BLaER1 (cell line): Measurements from ENCODE around the gene RIPOR3.

Source experiments
- H3K27ac ChIP-seq: shearing (Covaris generic); formaldehyde crosslinking; 2 replicates; pipeline ENCODE4 v1.8.1; 2022
- H3K27me3 ChIP-seq: shearing (Covaris generic); formaldehyde crosslinking; 2 replicates; pipeline ENCODE4 v1.8.1; 2022
- H3K36me3 ChIP-seq: shearing (Covaris generic); formaldehyde crosslinking; 2 replicates; pipeline ENCODE4 v1.8.1; 2022
- H3K4me1 ChIP-seq: shearing (Covaris generic); formaldehyde crosslinking; 2 replicates; pipeline ENCODE4 v1.8.1; 2022
- H3K4me2 ChIP-seq: shearing (Covaris generic); formaldehyde crosslinking; 2 replicates; pipeline ENCODE4 v1.8.1; 2022
- H3K4me3 ChIP-seq: shearing (Covaris generic); formaldehyde crosslinking; 2 replicates; pipeline ENCODE4 v1.8.1; 2022
- H3K9ac ChIP-seq: shearing (Covaris generic); formaldehyde crosslinking; 2 replicates; pipeline ENCODE4 v1.8.1; 2022
- H3K9me3 ChIP-seq: shearing (Covaris generic); formaldehyde crosslinking; 2 replicates; pipeline ENCODE4 v1.8.1; 2022
- H4K20me1 ChIP-seq: shearing (Covaris generic); formaldehyde crosslinking; 2 replicates; pipeline ENCODE4 v1.8.1; 2022
- Cebpa-rat ChIP-seq: shearing (Covaris generic); IDR thresholded peaks from 2 replicates; pipeline ENCODE4 v1.8.1; 2022

RIPOR3 gene

GRCh38 chr20:50690650-50691572 is at the start of gene RIPOR3:
Gene RIPOR3, minus strand, starts transcription at chr20:50691542. Its CDS starts 414 bp downstream, at chr20:50691128.
- Histone ChIP-seq H3K4me3 (no peak within 1 kb of the TSS), H3K4me1 (peaks cover 45% of the 10 kb centered on the region), H3K27ac (no peak within 1 kb of the TSS), H3K27me3 (0 out of 2 replicates have a peak, but pooled peaks cover 4% of the 10 kb centered on the region), H3K36me3 (no peaks in the 10 kb centered on the region), H3K9me3 (no peaks in the 10 kb centered on the region), H3K4me2 (peak within 1 kb of the TSS; percentile 76), H3K9ac (no peak within 1 kb of the TSS), H4K20me1 (no peaks in the 10 kb centered on the region)
- no peak for TF ChIP-seq Cebpa-rat

- peaks cover 55% of the 10 kb centered on the region for H3K4me1 ChIP-seq
- no peak overlapping the region for H3K4me2 ChIP-seq
- H3K36me3 ChIP-seq, result peaks cover 26% of the 10 kb centered on the region
- no peaks in the 10 kb centered on the region for H3K9me3 ChIP-seq
- H3K27ac ChIP-seq, result no peak overlapping the region
- no peaks in the 10 kb centered on the region for H3K27me3 ChIP-seq
- no peak for TF ChIP-seq Cebpa-rat
- H4K20me1 ChIP-seq, result peaks cover 56% of the 10 kb centered on the region
- H3K4me3 ChIP-seq, result no peak overlapping the region
- H3K9ac ChIP-seq, result no peak overlapping the region
These were observed 46.0 kb upstream of the RIPOR3 start for GRCh38 chr20:50737352-50737751.

DNA sequence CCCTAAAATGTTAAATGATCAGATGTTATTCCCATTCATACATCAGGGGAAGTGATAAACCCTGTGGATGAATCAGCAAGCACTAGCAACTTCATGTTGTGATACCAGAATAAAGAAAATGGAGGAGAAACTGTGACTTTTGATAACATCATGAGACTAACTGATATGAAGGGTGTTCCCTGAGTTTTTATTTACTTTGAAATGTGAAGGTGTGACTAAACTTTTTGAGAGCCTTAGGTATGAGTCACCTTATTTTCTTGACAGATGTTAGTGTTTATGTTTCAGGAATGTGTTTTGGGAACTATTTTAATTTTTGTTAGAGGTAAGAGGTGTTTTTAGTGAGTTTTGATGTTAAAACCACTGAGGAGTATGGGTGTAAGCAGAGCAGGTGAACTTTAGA is 44.5 kb upstream of the RIPOR3 start:
- Histone ChIP-seq H3K9ac (no peak overlapping the region), H3K4me1 (peaks cover 44% of the 10 kb centered on the region), H3K27me3 (no peaks in the 10 kb centered on the region), H3K4me2 (no peak overlapping the region), H3K36me3 (peaks cover 21% of the 10 kb centered on the region; the same call in 1 of the 2 replicates), H4K20me1 (peaks cover 60% of the 10 kb centered on the region), H3K27ac (no peak overlapping the region), H3K9me3 (no peaks in the 10 kb centered on the region), H3K4me3 (no peak overlapping the region)
- no peak for TF ChIP-seq Cebpa-rat

DNA sequence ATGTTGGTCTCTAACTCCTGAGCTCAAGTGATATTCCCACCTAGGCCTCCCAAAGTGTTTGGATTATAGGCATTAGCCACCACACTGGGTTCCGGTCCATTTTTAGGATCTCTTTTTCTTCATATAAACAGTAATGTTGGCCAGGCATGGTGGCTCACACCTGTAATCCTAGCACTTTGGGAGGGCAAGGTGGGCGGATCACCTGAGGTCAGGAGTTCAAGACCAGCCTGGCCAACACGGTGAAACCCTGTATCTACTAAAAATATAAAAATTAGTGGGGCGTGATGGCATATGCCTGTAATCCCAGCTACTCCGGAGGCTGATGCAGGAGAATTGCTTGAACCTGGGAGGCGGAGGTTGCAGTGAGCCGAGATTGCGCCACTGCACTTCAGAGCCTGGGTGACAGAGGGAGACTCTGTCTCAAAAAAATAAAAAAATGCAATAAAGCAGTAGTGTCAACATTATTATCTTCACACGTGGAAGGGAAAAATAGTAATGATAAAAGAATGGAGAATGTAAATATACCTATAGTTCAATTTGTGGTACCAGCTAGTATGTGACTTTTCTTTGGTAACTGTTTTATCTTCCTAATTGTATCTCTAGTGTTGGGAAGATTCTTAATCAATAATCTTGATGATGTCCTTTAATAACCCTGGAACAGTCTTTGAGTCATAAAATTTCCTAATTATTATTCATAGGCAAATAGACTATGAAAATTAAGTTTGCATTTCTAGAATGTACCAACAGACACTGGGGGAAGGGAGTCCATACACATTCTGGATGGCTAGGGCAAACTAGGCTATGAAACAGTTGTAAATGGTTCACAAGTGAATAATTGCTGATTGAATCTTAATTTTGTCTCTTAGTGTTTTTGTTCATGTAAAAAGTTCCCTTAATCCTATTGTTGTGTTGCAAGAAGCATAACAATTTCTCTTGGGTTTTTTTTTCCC is 43.7 kb upstream of the RIPOR3 start:
- Histone ChIP-seq H3K9ac (no peak overlapping the region), H3K4me3 (no peak overlapping the region), H3K4me2 (no peak overlapping the region), H3K27ac (no peak overlapping the region), H3K9me3 (no peaks in the 10 kb centered on the region), H3K4me1 (peaks cover 44% of the 10 kb centered on the region), H4K20me1 (peaks cover 60% of the 10 kb centered on the region), H3K36me3 (peaks cover 21% of the 10 kb centered on the region; the same call in 1 of the 2 replicates), H3K27me3 (no peaks in the 10 kb centered on the region)
- TF ChIP-seq Cebpa-rat, result no peak

GRCh38 chr20:50733644-50734349 is 42.5 kb upstream of the RIPOR3 start:
- Histone ChIP-seq H4K20me1 (peaks cover 53% of the 10 kb centered on the region), H3K27ac (no peak overlapping the region), H3K4me3 (no peak overlapping the region), H3K4me1 (peaks cover 37% of the 10 kb centered on the region), H3K27me3 (no peaks in the 10 kb centered on the region), H3K9ac (no peak overlapping the region), H3K9me3 (no peaks in the 10 kb centered on the region), H3K4me2 (peak overlapping the region; percentile 91), H3K36me3 (peaks cover 12% of the 10 kb centered on the region; the same call in 1 of the 2 replicates)
- TF ChIP-seq Cebpa-rat, result no peak

GRCh38 chr20:50731930-50732690 is 40.8 kb upstream of the RIPOR3 start:
- peaks cover 48% of the 10 kb centered on the region for H4K20me1 ChIP-seq
- peaks cover 37% of the 10 kb centered on the region for H3K4me1 ChIP-seq
- peak overlapping the region; percentile 92 for H3K9ac ChIP-seq
- peak overlapping the region; percentile 88 for H3K27ac ChIP-seq
- no peaks in the 10 kb centered on the region for H3K9me3 ChIP-seq
- peaks cover 10% of the 10 kb centered on the region; the same call in 1 of the 2 replicates for H3K36me3 ChIP-seq
- H3K27me3 ChIP-seq, result no peaks in the 10 kb centered on the region
- TF ChIP-seq Cebpa-rat, result no peak
- peak overlapping the region; percentile 91 for H3K4me2 ChIP-seq
- peak overlapping the region; percentile 91 for H3K4me3 ChIP-seq

DNA sequence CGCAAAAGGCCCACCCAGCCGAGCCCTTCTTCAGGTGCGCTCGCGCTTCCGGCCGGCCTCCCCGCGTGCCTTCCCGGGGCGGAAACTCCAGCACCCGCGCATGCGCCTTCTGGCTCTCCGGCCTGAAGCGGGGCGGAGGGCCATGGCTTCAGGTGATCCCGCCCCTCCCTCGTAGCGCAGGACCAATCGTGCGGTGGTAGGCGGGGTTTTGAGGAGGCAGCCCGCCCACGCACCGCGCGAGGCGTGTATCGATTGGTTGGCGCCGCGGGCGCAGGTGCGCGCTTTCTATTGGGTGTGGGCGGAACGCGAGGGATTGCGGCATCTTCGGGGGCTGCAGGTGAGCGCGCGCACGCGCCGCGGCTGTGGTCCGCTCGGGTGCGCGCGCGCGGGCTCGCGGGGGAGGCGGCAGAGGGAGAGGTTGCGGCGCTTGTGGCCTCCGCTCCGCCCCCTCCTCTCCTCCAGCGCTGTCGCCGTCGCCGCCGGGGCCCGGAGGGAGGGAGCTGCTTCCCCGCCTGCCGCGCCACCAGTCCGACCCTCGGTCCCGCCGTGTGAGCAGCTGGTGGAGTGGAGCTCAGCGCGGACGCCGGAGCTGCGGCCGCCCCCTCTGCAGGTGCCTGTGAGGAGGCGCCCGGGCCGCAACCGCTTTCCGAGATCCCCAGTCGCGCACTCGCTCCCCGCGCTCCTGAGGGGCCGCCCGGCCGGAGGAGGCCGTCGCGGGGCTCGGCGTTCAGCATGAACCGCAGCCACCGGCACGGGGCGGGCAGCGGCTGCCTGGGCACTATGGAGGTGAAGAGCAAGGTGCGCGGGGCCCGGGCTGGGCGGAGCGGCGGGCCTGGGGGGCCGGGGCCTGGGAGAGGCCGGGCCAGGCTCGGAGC is 40.0 kb upstream of the RIPOR3 start, which contains the start of gene PARD6B:
Gene PARD6B (plus strand): TSS at position 526 of the 875 bp plus-strand sequence. CDS start 207 bp downstream, at position 733.
- Histone ChIP-seq H3K9ac (peak within 1 kb of the TSS; percentile 92), H3K4me3 (peak within 1 kb of the TSS; percentile 91), H3K9me3 (no peaks in the 10 kb centered on the region), H3K27ac (peak within 1 kb of the TSS; percentile 88), H4K20me1 (peaks cover 40% of the 10 kb centered on the region), H3K4me1 (peaks cover 33% of the 10 kb centered on the region), H3K4me2 (peak within 1 kb of the TSS; percentile 91), H3K27me3 (no peaks in the 10 kb centered on the region), H3K36me3 (peaks cover 10% of the 10 kb centered on the region; the same call in 1 of the 2 replicates)
- peak; percentile 82 for TF ChIP-seq Cebpa-rat

DNA sequence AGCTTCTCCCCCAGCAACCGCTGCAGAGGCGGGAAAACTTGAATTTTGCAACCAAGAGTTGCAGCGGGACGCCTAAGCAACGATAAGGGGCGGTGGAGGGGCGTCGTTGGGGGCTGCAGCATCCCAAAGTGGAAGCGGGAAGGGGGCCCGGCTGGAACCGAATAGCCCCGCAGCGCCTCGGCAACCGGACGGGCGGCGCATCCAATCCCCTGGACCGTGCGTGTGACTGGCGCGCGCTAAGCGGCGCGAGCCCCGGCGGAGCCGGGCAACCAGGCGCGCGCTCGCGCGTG is 39.4 kb upstream of the RIPOR3 start:
- Histone ChIP-seq H3K27me3 (no peaks in the 10 kb centered on the region), H3K9ac (peak overlapping the region; percentile 92), H3K4me3 (peak overlapping the region; percentile 91), H3K4me2 (peak overlapping the region; percentile 89), H3K4me1 (peaks cover 28% of the 10 kb centered on the region), H4K20me1 (peaks cover 34% of the 10 kb centered on the region), H3K36me3 (peaks cover 10% of the 10 kb centered on the region; the same call in 1 of the 2 replicates), H3K9me3 (no peaks in the 10 kb centered on the region), H3K27ac (peak overlapping the region; percentile 61; the same call in 1 of the 2 replicates)
- TF ChIP-seq Cebpa-rat, result no peak
